AG10803 (cell line): ENCODE data around the gene NFILZ.
A peak's percentile ranks its signal among the peaks of the same experiment; 100 is the strongest.
"Not testable (repeated sequence)": the region's sequence is repeated elsewhere in the genome, so short reads cannot be mapped to it uniquely, and the experiment has no call there.

Experiments used
- DNase-seq: peaks from one replicate; pipeline ENCODE4 v3.0.0; 2010; ENCODE audit warnings: low read depth
- H3K4me3 ChIP-seq: 2 replicates; pipeline ENCODE4 v1.5.1; 2011; ENCODE audit warnings: mild to moderate bottlenecking, low read length, control low read depth
- CTCF ChIP-seq: conservative IDR thresholded peaks from 2 replicates; pipeline ENCODE4 v1.5.1; 2011; ENCODE audit warnings: mild to moderate bottlenecking, low read length, control low read depth, inconsistent platforms

The NFILZ gene

GRCh38 chr19:8611877-8612806 lies 18.3 kb upstream of the NFILZ start:
- no peak for TF ChIP-seq CTCF
- peak; percentile 79 for DNase-seq
- no peak overlapping the region for H3K4me3 ChIP-seq

GRCh38 chr19:8612807-8613171 lies 17.6 kb upstream of the NFILZ start:
- no peak overlapping the region for H3K4me3 ChIP-seq
- no peak for TF ChIP-seq CTCF
- no peak for DNase-seq

DNA sequence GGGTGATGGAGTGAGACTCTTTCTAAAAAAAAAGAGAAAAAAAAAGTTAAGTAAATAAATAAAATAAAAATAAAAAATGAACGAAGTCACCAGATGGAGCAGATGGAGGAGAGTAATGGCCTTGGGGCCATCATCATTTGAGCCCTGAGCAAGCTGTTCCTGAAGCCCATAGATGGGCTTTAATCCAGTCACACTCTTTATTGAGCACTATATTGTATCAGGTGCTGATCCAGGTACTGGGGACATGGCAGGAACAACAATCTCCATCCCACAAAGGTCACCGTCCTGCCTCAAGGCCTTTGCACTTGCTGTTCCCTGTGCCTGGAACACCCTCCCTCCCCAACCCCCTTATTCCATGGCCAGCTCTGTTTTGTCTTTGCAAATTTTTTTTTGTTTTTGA lies 16.0 kb upstream of the NFILZ start:
- no peak for TF ChIP-seq CTCF
- no peak for DNase-seq

GRCh38 chr19:8615024-8615423 lies 15.4 kb upstream of the NFILZ start:
- H3K4me3 ChIP-seq, result no peak overlapping the region
- DNase-seq, result no peak
- TF ChIP-seq CTCF, result no peak

More for the DNA sequence above, 16.0 kb upstream of the NFILZ start:
- no peak overlapping the region for H3K4me3 ChIP-seq

DNA sequence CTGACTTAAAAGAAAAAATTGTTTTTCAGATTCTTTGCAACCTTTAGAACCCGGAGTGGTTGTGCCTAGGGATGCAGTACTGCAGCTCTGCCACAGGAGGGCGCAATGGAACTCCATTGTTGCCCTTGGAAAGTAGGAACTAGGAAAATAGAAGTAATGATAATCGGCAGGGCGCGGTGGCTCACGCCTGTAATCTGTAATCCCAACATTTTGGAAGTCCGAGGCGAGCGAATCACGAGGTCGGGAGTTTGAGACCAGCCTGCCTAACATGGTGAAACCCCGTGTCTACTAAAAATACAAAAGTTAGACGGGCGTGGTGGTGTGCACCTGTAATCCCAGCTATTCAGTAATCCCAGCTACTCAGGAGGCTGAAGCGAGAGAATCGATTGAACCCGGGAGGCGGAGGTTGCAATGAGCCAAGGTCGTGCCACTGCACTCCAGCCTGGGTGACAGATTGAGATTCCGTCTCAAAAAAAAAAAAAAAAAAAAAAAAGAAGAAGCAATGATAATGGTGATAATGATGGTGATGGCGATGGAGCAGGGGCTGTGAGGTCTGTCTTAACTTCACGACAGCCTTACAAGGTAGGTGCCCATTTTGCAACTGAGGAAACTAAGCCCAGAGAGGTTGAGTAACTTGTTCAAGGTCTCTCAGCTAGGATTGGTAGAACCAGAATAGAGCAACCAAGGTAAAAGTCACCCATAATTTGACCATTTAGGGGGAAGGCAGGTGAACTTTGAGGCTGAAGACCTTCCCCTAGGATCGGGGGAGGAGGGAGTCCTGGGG lies 14.4 kb upstream of the NFILZ start:
- peak; percentile 48 for DNase-seq
- H3K4me3 ChIP-seq, result no peak overlapping the region
- peak; percentile 97 for TF ChIP-seq CTCF

DNA sequence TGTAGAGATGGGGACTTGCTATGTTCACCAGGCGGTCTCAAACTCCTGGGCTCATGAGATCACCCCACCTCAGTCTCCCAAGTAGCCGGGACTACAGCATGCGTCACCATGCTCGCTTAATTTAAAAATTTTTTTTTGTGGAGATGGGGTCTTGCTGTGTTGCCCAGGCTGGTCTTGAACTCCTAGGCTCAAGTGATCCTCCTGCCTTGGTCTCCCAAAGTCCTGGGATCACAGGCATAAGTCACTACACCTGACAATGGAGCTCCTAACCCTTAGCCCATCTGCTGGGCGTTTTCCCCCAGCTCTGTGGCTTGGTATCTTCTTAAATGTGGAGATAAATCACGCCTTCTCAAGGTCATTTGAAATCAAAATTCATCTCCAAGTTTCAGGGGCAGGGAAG lies 13.6 kb upstream of the NFILZ start:
- no peak overlapping the region for H3K4me3 ChIP-seq
- DNase-seq, result no peak
- TF ChIP-seq CTCF, result no peak

- not testable (repeated sequence) for DNase-seq, H3K4me3 ChIP-seq
These were observed 13.1 kb upstream of the NFILZ start for GRCh38 chr19:8617325-8617724.
